Skeletal muscle tissue (tissue), 4 donors: ENCODE results near the gene FBXW11. TPM values are rescaled to one million over a fixed set of nuclear protein-coding genes. Genes with fewer than 3 reads are reported as not detected.
"Not testable (repeated sequence)": the region's sequence is repeated elsewhere in the genome, so short reads cannot be mapped to it uniquely, and the experiment has no call there.

Experiments used
- H3K27ac ChIP-seq: one replicate; pipeline ENCODE4 v1.7.0; 2013; ENCODE audit warnings: mild to moderate bottlenecking, low read depth, low read length, inconsistent platforms
- H3K27me3 ChIP-seq, 3 donors: one replicate each; pipeline ENCODE4 v1.7.0; 2013; ENCODE audit warnings: low read length in 3 of 3; ENCODE audit not compliant: control insufficient read depth in 3 of 3, insufficient read depth in 3 of 3
- H3K36me3 ChIP-seq, 3 donors: one replicate each; pipeline ENCODE4 v1.7.0; 2013; ENCODE audit warnings: low read length in 3 of 3; ENCODE audit not compliant: control insufficient read depth in 3 of 3, insufficient read depth in 3 of 3
- H3K4me1 ChIP-seq, 3 donors: one replicate each; pipeline ENCODE4 v1.7.0; 2013; ENCODE audit warnings: low read length in 3 of 3, mild to moderate bottlenecking in 3 of 3; ENCODE audit not compliant: control insufficient read depth in 3 of 3, insufficient read depth in 3 of 3
- H3K4me3 ChIP-seq, 3 donors: one replicate each; pipeline ENCODE4 v1.7.0; 2013; ENCODE audit warnings: low read length in 3 of 3
- H3K9ac ChIP-seq, 3 donors: one replicate each; pipeline ENCODE4 v1.7.0; 2013; ENCODE audit warnings: low read length in 3 of 3, mild to moderate bottlenecking in 3 of 3, moderate library complexity in 2 of 3, low read depth in 1 of 3
- H3K9me3 ChIP-seq, 3 donors: one replicate each; pipeline ENCODE4 v1.7.0; 2013; ENCODE audit warnings: low read length in 3 of 3; ENCODE audit not compliant: control insufficient read depth in 3 of 3
- total RNA-seq: library from RNA; depleted of rRNA; stranded (reverse); fragments of >200 nt; gene quantifications from one replicate; pipeline ENCODE4 v1.2.3, GENCODE V29; 2014
- donor health status: Osteomylitis.

The FBXW11 gene
- total RNA-seq, 1 donor from 2014 or later = 60.5 TPM

- Histone ChIP-seq H3K9ac (no peak overlapping the region), H3K27ac (no peak overlapping the region), H3K36me3 (peaks cover 0 to 4% (median 0%) of the 10 kb centered on the region in 3 donors), H3K4me3 (no peak overlapping the region), H3K4me1 (peaks cover 2 to 6% (median 3%) of the 10 kb centered on the region in 3 donors), H3K9me3 (no peaks in the 10 kb centered on the region), H3K27me3 (no peaks in the 10 kb centered on the region)
Observed at GRCh38 chr5:171893290-171893886, 113.0 kb downstream of the FBXW11 start.

- H3K9ac ChIP-seq = no peak overlapping the region
- no peak overlapping the region for H3K27ac ChIP-seq
- peaks cover 2 to 6% (median 3%) of the 10 kb centered on the region in 3 donors for H3K4me1 ChIP-seq
- H3K27me3 ChIP-seq = no peaks in the 10 kb centered on the region
- H3K9me3 ChIP-seq = no peaks in the 10 kb centered on the region
- no peak overlapping the region for H3K4me3 ChIP-seq
- no peaks in the 10 kb centered on the region for H3K36me3 ChIP-seq
Observed at GRCh38 chr5:171891595-171891994, 114.8 kb downstream of the FBXW11 start.

GRCh38 chr5:171891150-171891549, 115.3 kb downstream of the FBXW11 start:
- Histone ChIP-seq H3K9me3 (no peaks in the 10 kb centered on the region), H3K9ac (no peak overlapping the region), H3K4me3 (no peak overlapping the region), H3K4me1 (peaks cover 2 to 6% (median 3%) of the 10 kb centered on the region in 3 donors), H3K27me3 (no peaks in the 10 kb centered on the region), H3K27ac (no peak overlapping the region), H3K36me3 (no peaks in the 10 kb centered on the region)

GRCh38 chr5:171888051-171888481, 118.4 kb downstream of the FBXW11 start:
- Histone ChIP-seq H3K27ac (no peak overlapping the region), H3K9ac (no peak overlapping the region), H3K4me3 (no peak overlapping the region), H3K4me1 (peaks cover 0 to 5% (median 0%) of the 10 kb centered on the region in 3 donors), H3K36me3 (no peaks in the 10 kb centered on the region), H3K27me3 (no peaks in the 10 kb centered on the region), H3K9me3 (no peaks in the 10 kb centered on the region)

GRCh38 chr5:171886037-171886436, 120.4 kb downstream of the FBXW11 start:
- not testable (repeated sequence) for H3K27me3 ChIP-seq, H3K36me3 ChIP-seq

GRCh38 chr5:171882118-171882517, 124.3 kb downstream of the FBXW11 start:
- no peaks in the 10 kb centered on the region for H3K9me3 ChIP-seq
- no peak overlapping the region for H3K9ac ChIP-seq
- no peak overlapping the region for H3K4me3 ChIP-seq
- no peaks in the 10 kb centered on the region for H3K4me1 ChIP-seq
- H3K27ac ChIP-seq = no peak overlapping the region
- peaks cover 0 to 5% (median 0%) of the 10 kb centered on the region in 3 donors for H3K36me3 ChIP-seq
- no peaks in the 10 kb centered on the region for H3K27me3 ChIP-seq

More at GRCh38 chr5:171886037-171886436, 120.4 kb downstream of the FBXW11 start:
- not testable (repeated sequence) for H3K9me3 ChIP-seq, H3K4me3 ChIP-seq, H3K27ac ChIP-seq, H3K9ac ChIP-seq, H3K4me1 ChIP-seq

- peaks cover 26 to 51% (median 43%) of the 10 kb centered on the region in 3 donors for H3K36me3 ChIP-seq
- H3K9me3 ChIP-seq = no peaks in the 10 kb centered on the region
- no peak overlapping the region for H3K27ac ChIP-seq
- no peaks in the 10 kb centered on the region for H3K27me3 ChIP-seq
- H3K4me3 ChIP-seq = no peak overlapping the region
- no peak overlapping the region for H3K9ac ChIP-seq
- no peaks in the 10 kb centered on the region for H3K4me1 ChIP-seq
Observed at GRCh38 chr5:171874234-171874633, 132.2 kb downstream of the FBXW11 start.

- Histone ChIP-seq H3K27ac (no peak overlapping the region), H3K4me1 (no peaks in the 10 kb centered on the region), H3K4me3 (no peak overlapping the region), H3K27me3 (no peaks in the 10 kb centered on the region), H3K36me3 (peaks cover 32 to 61% (median 53%) of the 10 kb centered on the region in 3 donors), H3K9me3 (no peaks in the 10 kb centered on the region), H3K9ac (no peak overlapping the region)
Observed at GRCh38 chr5:171872666-171873065, 133.8 kb downstream of the FBXW11 start.

GRCh38 chr5:171871711-171872110, 134.7 kb downstream of the FBXW11 start:
- Histone ChIP-seq H3K27me3 (no peaks in the 10 kb centered on the region), H3K27ac (no peak overlapping the region), H3K9me3 (no peaks in the 10 kb centered on the region), H3K36me3 (peaks cover 26 to 59% (median 52%) of the 10 kb centered on the region in 3 donors), H3K9ac (no peak overlapping the region), H3K4me3 (no peak overlapping the region), H3K4me1 (no peaks in the 10 kb centered on the region)

- Histone ChIP-seq H3K27ac (no peak overlapping the region), H3K9me3 (no peaks in the 10 kb centered on the region), H3K4me1 (no peaks in the 10 kb centered on the region), H3K27me3 (no peaks in the 10 kb centered on the region), H3K9ac (no peak overlapping the region), H3K4me3 (no peak overlapping the region), H3K36me3 (peaks cover 17 to 41% (median 36%) of the 10 kb centered on the region in 3 donors)
Observed at GRCh38 chr5:171869956-171870355, 136.5 kb downstream of the FBXW11 start.
